GM12878 (cell line): ENCODE results near the gene ZDHHC17. TPM values are rescaled to one million over a fixed set of nuclear protein-coding genes. Genes with fewer than 3 reads are reported as not detected.

ENCODE experiments used
- BCLAF1 ChIP-seq: fragments of 450-650 bp; IDR thresholded peaks from 2 replicates; pipeline ENCODE4 v1.6.1; 2017; ENCODE audit warnings: antibody characterized with exemption, mild to moderate bottlenecking, moderate library complexity
- CBX5 ChIP-seq: sonication (generic); IDR thresholded peaks from 2 replicates; pipeline ENCODE4 v1.6.1; 2016; ENCODE audit warnings: low read depth, moderate library complexity, mild to moderate bottlenecking, inconsistent platforms
- DPF2 ChIP-seq: fragments of 450-650 bp; IDR thresholded peaks from 2 replicates; pipeline ENCODE4 v1.6.1; 2017; ENCODE audit warnings: mild to moderate bottlenecking
- GABPA ChIP-seq: IDR thresholded peaks from 2 replicates; pipeline ENCODE4 v1.6.1; 2014; ENCODE audit warnings: antibody characterized with exemption, low read depth, mild to moderate bottlenecking, inconsistent platforms
- MXI1 ChIP-seq: fragments of 150-350 bp; IDR thresholded peaks from 2 replicates; pipeline ENCODE4 v1.6.1; 2011; ENCODE audit warnings: low read depth, mild to moderate bottlenecking, inconsistent platforms, low read length, improper control_type of control experiment
- NKRF ChIP-seq: fragments of 450-650 bp; conservative IDR thresholded peaks from 2 replicates; pipeline ENCODE4 v1.6.1; 2017; ENCODE audit warnings: mild to moderate bottlenecking, moderate library complexity
- PKNOX1 ChIP-seq: fragments of 450-650 bp; IDR thresholded peaks from 2 replicates; pipeline ENCODE4 v1.6.1; 2016; ENCODE audit warnings: mild to moderate bottlenecking
- POLR2AphosphoS2 ChIP-seq: IDR thresholded peaks from 2 replicates; pipeline ENCODE4 v1.6.1; 2011; ENCODE audit warnings: low read depth, mild to moderate bottlenecking, low read length, improper control_type of control experiment, moderate library complexity
- ZNF592 ChIP-seq: fragments of 450-650 bp; IDR thresholded peaks from 2 replicates; pipeline ENCODE4 v1.6.1; 2017; ENCODE audit warnings: mild to moderate bottlenecking, moderate library complexity
- polyA plus RNA-seq, 11 experiments: library from polyadenylated mRNA; depleted of rRNA in 4 of 11; unstranded in 6 of 11; stranded (reverse) in 5 of 11; fragments of >200 nt; fragmentation: Nextera tagmentation in 4 of 11; fragmentation: Illumina TruSeq in 1 of 11; extraction: Ambion mirVana in 4 of 11; extraction: Trizol in 1 of 11; gene quantifications; 1 replicate in 1 of 11; 2 replicates in 10 of 11; pipeline versions ENCODE4 v1.2.1 to v1.2.3, GENCODE V29; 2011 to 2016; ENCODE audit warnings: inconsistent platforms in 2 of 11, missing spikeins in 2 of 11, low read depth in 1 of 11
- total RNA-seq, 4 experiments: library from RNA; depleted of rRNA in 3 of 4; stranded (reverse); fragments of >200 nt in 3 of 4; fragmentation: Illumina TruSeq in 1 of 4; extraction: Trizol in 1 of 4; gene quantifications; 2 replicates each; pipeline versions ENCODE4 v1.2.1 to v1.2.3, GENCODE V29; 2013 to 2021
- TF ChIP-seq, protein P1 (sequence below): fragments of 450-650 bp; formaldehyde crosslinking; IDR thresholded peaks from 2 replicates; pipeline ENCODE4 v1.4.0; 2020; ENCODE audit warnings: mild to moderate bottlenecking, moderate library complexity
- TF ChIP-seq, protein P2 (sequence below): fragments of 450-650 bp; IDR thresholded peaks from 2 replicates; pipeline ENCODE4 v1.6.1; 2014; ENCODE audit warnings: mild to moderate bottlenecking
- TF ChIP-seq, protein P3 (sequence below): IDR thresholded peaks from 2 replicates; pipeline ENCODE4 v1.6.1; 2012; ENCODE audit warnings: low read depth, low read length, improper control_type of control experiment

The ZDHHC17 gene
- total and polyA plus RNA-seq, 10 of the 15 experiments (the other 5 are each of a cell fraction or from before 2014, with no cell fraction given): 4.3 to 50.0 (median 19.3) TPM

GRCh38 chr12:76802060-76802459 is 38.1 kb downstream of the ZDHHC17 start (continued):
- TF ChIP-seq ZNF592 (no peak), NKRF (no peak), BCLAF1 (no peak), DPF2 (no peak), GABPA (no peak), POLR2AphosphoS2 (no peak), MXI1 (no peak), PKNOX1 (no peak), CBX5 (peak; percentile 29; the same call in 1 of the 2 replicates)
- TF ChIP-seq, protein P1, sequence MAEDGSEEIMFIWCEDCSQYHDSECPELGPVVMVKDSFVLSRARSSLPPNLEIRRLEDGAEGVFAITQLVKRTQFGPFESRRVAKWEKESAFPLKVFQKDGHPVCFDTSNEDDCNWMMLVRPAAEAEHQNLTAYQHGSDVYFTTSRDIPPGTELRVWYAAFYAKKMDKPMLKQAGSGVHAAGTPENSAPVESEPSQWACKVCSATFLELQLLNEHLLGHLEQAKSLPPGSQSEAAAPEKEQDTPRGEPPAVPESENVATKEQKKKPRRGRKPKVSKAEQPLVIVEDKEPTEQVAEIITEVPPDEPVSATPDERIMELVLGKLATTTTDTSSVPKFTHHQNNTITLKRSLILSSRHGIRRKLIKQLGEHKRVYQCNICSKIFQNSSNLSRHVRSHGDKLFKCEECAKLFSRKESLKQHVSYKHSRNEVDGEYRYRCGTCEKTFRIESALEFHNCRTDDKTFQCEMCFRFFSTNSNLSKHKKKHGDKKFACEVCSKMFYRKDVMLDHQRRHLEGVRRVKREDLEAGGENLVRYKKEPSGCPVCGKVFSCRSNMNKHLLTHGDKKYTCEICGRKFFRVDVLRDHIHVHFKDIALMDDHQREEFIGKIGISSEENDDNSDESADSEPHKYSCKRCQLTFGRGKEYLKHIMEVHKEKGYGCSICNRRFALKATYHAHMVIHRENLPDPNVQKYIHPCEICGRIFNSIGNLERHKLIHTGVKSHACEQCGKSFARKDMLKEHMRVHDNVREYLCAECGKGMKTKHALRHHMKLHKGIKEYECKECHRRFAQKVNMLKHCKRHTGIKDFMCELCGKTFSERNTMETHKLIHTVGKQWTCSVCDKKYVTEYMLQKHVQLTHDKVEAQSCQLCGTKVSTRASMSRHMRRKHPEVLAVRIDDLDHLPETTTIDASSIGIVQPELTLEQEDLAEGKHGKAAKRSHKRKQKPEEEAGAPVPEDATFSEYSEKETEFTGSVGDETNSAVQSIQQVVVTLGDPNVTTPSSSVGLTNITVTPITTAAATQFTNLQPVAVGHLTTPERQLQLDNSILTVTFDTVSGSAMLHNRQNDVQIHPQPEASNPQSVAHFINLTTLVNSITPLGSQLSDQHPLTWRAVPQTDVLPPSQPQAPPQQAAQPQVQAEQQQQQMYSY (CRISPR knock-in tag): no peak
- TF ChIP-seq, protein P2, sequence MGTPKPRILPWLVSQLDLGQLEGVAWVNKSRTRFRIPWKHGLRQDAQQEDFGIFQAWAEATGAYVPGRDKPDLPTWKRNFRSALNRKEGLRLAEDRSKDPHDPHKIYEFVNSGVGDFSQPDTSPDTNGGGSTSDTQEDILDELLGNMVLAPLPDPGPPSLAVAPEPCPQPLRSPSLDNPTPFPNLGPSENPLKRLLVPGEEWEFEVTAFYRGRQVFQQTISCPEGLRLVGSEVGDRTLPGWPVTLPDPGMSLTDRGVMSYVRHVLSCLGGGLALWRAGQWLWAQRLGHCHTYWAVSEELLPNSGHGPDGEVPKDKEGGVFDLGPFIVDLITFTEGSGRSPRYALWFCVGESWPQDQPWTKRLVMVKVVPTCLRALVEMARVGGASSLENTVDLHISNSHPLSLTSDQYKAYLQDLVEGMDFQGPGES: no peak
- TF ChIP-seq, protein P3, sequence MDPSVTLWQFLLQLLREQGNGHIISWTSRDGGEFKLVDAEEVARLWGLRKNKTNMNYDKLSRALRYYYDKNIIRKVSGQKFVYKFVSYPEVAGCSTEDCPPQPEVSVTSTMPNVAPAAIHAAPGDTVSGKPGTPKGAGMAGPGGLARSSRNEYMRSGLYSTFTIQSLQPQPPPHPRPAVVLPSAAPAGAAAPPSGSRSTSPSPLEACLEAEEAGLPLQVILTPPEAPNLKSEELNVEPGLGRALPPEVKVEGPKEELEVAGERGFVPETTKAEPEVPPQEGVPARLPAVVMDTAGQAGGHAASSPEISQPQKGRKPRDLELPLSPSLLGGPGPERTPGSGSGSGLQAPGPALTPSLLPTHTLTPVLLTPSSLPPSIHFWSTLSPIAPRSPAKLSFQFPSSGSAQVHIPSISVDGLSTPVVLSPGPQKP: no peak
- TF ChIP-seq, all 136 proteins: peak for 2
